IMR-90 (cell line): ENCODE data around the gene FRMD6. TPM values are rescaled to one million over a fixed set of nuclear protein-coding genes. Genes with fewer than 3 reads are reported as not detected.

Source experiments
- ATAC-seq: fragments of 200-7000 bp; cut with Tn5 transposase; 2 replicates; pipeline ENCODE4 v1.9.1; 2020; ENCODE audit warnings: low read depth, mild to moderate bottlenecking, moderate library complexity
- BruUV-seq: library from RNA; stranded (reverse); fragments of 400-500 nt; replicated peaks from 2 replicates; lab custom pipeline; 2021; lab: Mats Ljungman, UMichigan
- CTCF ChIA-PET: fragments of 300-600 bp; formaldehyde crosslinking; extraction: SDS; loops from one replicate; lab custom pipeline; 2021; ENCODE audit warnings: antibody characterized with exemption; lab: Yijun Ruan, JAX
- POLR2A ChIA-PET: fragments of 300-600 bp; sonication (Branson Sonifier 250); formaldehyde crosslinking; loops from one replicate; lab custom pipeline; 2022; ENCODE audit warnings: antibody characterized with exemption; ENCODE audit not compliant: unreplicated experiment; lab: Charles Lee
- DNase-seq: peaks from one replicate; pipeline ENCODE4 v3.0.0; 2013
- H2AFZ ChIP-seq: replicated peaks from 2 replicates; pipeline ENCODE3; 2013; ENCODE audit warnings: low read length, mild to moderate bottlenecking; ENCODE audit not compliant: poor library complexity
- H2AK5ac ChIP-seq: 2 replicates; pipeline ENCODE4 v1.6.1; 2013; ENCODE audit warnings: low read depth, low read length, inconsistent platforms
- H2AK9ac ChIP-seq: replicated peaks from 2 replicates; pipeline ENCODE3; 2013; ENCODE audit warnings: mild to moderate bottlenecking, low read depth, low read length, moderate library complexity; ENCODE audit not compliant: poor library complexity
- H2BK120ac ChIP-seq: 2 replicates; pipeline ENCODE4 v1.6.1; 2013; ENCODE audit warnings: low read depth, low read length, inconsistent platforms
- H2BK15ac ChIP-seq: 3 replicates; pipeline ENCODE4 v1.6.1; 2013; ENCODE audit warnings: low read depth, low read length, inconsistent platforms
- H2BK20ac ChIP-seq: 2 replicates; pipeline ENCODE4 v1.6.1; 2013; ENCODE audit warnings: low read depth, mild to moderate bottlenecking, inconsistent platforms, low read length, moderate library complexity
- H2BK5ac ChIP-seq: 2 replicates; pipeline ENCODE4 v1.6.1; 2013; ENCODE audit warnings: mild to moderate bottlenecking, low read depth, low read length, inconsistent platforms; ENCODE audit not compliant: poor library complexity, severe bottlenecking
- H3K14ac ChIP-seq: replicated peaks from 2 replicates; pipeline ENCODE4 v1.6.1; 2013; ENCODE audit warnings: low read depth, low read length, inconsistent platforms
- H3K18ac ChIP-seq: 2 replicates; pipeline ENCODE4 v1.6.1; 2013; ENCODE audit warnings: low read depth, low read length, control low read depth
- H3K23ac ChIP-seq: 2 replicates; pipeline ENCODE4 v1.6.1; 2013; ENCODE audit warnings: low read depth, low read length, inconsistent platforms
- H3K27ac ChIP-seq: 2 replicates; pipeline ENCODE4 v1.5.1; 2013; ENCODE audit warnings: mild to moderate bottlenecking, control low read depth, low read length; ENCODE audit not compliant: insufficient read depth
- H3K27me3 ChIP-seq: 2 replicates; pipeline ENCODE4 v1.6.1; 2013; ENCODE audit warnings: low read length; ENCODE audit not compliant: control insufficient read depth, insufficient read depth
- H3K36me3 ChIP-seq: 2 replicates; pipeline ENCODE4 v1.6.1; 2013; ENCODE audit warnings: low read length, mixed read lengths; ENCODE audit not compliant: control insufficient read depth, insufficient read depth
- H3K4ac ChIP-seq: 2 replicates; pipeline ENCODE4 v1.6.1; 2013; ENCODE audit warnings: low read depth, low read length, inconsistent platforms
- H3K4me1 ChIP-seq: 2 replicates; pipeline ENCODE4 v1.6.1; 2013; ENCODE audit warnings: low read length, mixed read lengths; ENCODE audit not compliant: control insufficient read depth, insufficient read depth
- H3K4me2 ChIP-seq: 2 replicates; pipeline ENCODE4 v1.6.1; 2013; ENCODE audit warnings: low read depth, mild to moderate bottlenecking, control low read depth, low read length, moderate library complexity
- H3K4me3 ChIP-seq: 2 replicates; pipeline ENCODE4 v1.5.1; 2013; ENCODE audit warnings: low read depth, mild to moderate bottlenecking, control low read depth, low read length, moderate library complexity; ENCODE audit not compliant: insufficient read depth
- H3K56ac ChIP-seq: 2 replicates; pipeline ENCODE4 v1.6.1; 2013; ENCODE audit warnings: low read length, inconsistent platforms; ENCODE audit not compliant: insufficient read depth; ENCODE audit errors: extremely low read depth
- H3K79me1 ChIP-seq, 2 experiments: 2 replicates each; pipeline ENCODE4 v1.6.1; 2013; ENCODE audit warnings: low read length in 2 of 2, inconsistent platforms in 1 of 2, low read depth in 1 of 2
- H3K9ac ChIP-seq: 2 replicates; pipeline ENCODE4 v1.6.1; 2013; ENCODE audit warnings: low read depth, low read length, control low read depth
- H3K9me1 ChIP-seq: 2 replicates; pipeline ENCODE4 v1.6.1; 2013; ENCODE audit warnings: low read length, inconsistent platforms; ENCODE audit not compliant: insufficient read depth
- H3K9me3 ChIP-seq: 2 replicates; pipeline ENCODE4 v1.6.1; 2013; ENCODE audit warnings: low read length; ENCODE audit not compliant: control insufficient read depth, insufficient read depth
- H4K20me1 ChIP-seq: 2 replicates; pipeline ENCODE4 v1.6.1; 2013; ENCODE audit warnings: low read length, inconsistent platforms; ENCODE audit not compliant: insufficient read depth
- H4K5ac ChIP-seq: 2 replicates; pipeline ENCODE4 v1.6.1; 2013; ENCODE audit warnings: mild to moderate bottlenecking, low read depth, low read length, control low read depth
- H4K8ac ChIP-seq, 2 experiments: 2 replicates each; pipeline ENCODE4 v1.6.1; 2013; ENCODE audit warnings: low read depth in 2 of 2, low read length in 2 of 2, control low read depth in 1 of 2, inconsistent platforms in 1 of 2
- H4K91ac ChIP-seq: 2 replicates; pipeline ENCODE4 v1.6.1; 2013; ENCODE audit warnings: low read depth, low read length, inconsistent platforms; ENCODE audit not compliant: insufficient read depth
- BHLHE40 ChIP-seq: fragments of 150-350 bp; IDR thresholded peaks from 2 replicates; pipeline ENCODE4 v1.6.1; 2016; ENCODE audit warnings: mild to moderate bottlenecking, low read depth, low read length
- CEBPB ChIP-seq: IDR thresholded peaks from 2 replicates; pipeline ENCODE4 v1.6.1; 2012; ENCODE audit warnings: low read depth, low read length, improper control_type of control experiment
- CHD1 ChIP-seq: IDR thresholded peaks from 2 replicates; pipeline ENCODE4 v1.6.1; 2012; ENCODE audit warnings: low read depth, low read length, improper control_type of control experiment
- CTCF ChIP-seq: conservative IDR thresholded peaks from 2 replicates; pipeline ENCODE4 v1.5.1; 2012; ENCODE audit warnings: mild to moderate bottlenecking, low read depth, low read length, improper control_type of control experiment
- MAFK ChIP-seq: IDR thresholded peaks from 2 replicates; pipeline ENCODE4 v1.6.1; 2012; ENCODE audit warnings: low read depth, low read length, improper control_type of control experiment
- MAZ ChIP-seq: IDR thresholded peaks from 2 replicates; pipeline ENCODE4 v1.6.1; 2012; ENCODE audit warnings: low read depth, mild to moderate bottlenecking, low read length, improper control_type of control experiment, moderate library complexity, borderline replicate concordance
- MXI1 ChIP-seq: IDR thresholded peaks from 2 replicates; pipeline ENCODE4 v1.6.1; 2012; ENCODE audit warnings: low read depth, mild to moderate bottlenecking, low read length, moderate library complexity, borderline replicate concordance
- NFE2L2 ChIP-seq: fragments of 150-350 bp; IDR thresholded peaks from 2 replicates; pipeline ENCODE4 v1.6.1; 2016; ENCODE audit warnings: low read depth, mild to moderate bottlenecking, low read length
- POLR2A ChIP-seq: IDR thresholded peaks from 2 replicates; pipeline ENCODE4 v1.6.1; 2012; ENCODE audit warnings: mild to moderate bottlenecking, low read depth, low read length
- RCOR1 ChIP-seq: IDR thresholded peaks from 2 replicates; pipeline ENCODE4 v1.6.1; 2012; ENCODE audit warnings: mild to moderate bottlenecking, low read length, improper control_type of control experiment; ENCODE audit not compliant: insufficient replicate concordance
- RFX5 ChIP-seq: IDR thresholded peaks from 2 replicates; pipeline ENCODE4 v1.8.0; 2012; ENCODE audit warnings: low read depth, mild to moderate bottlenecking, low read length, moderate library complexity
- SMC3 ChIP-seq: fragments of 150-350 bp; IDR thresholded peaks from 2 replicates; pipeline ENCODE4 v1.6.1; 2016; ENCODE audit warnings: low read depth, mild to moderate bottlenecking, antibody characterized with exemption, low read length, moderate library complexity
- USF2 ChIP-seq: fragments of 150-350 bp; IDR thresholded peaks from 2 replicates; pipeline ENCODE4 v1.6.1; 2017; ENCODE audit warnings: mild to moderate bottlenecking, antibody characterized with exemption, low read length, low read depth
- WGBS, 2 experiments: methylation state at CpG; one replicate each; pipeline versions ENCODE4 v1.1.5 to v1.1.7; 2013; ENCODE audit warnings: missing lambda C conversion rate in 2 of 2; ENCODE audit not compliant: insufficient read length in 1 of 2; ENCODE audit errors: extremely low coverage in 2 of 2; 5-methylcytosine and 5-hydroxymethylcytosine counted together
- dilution Hi-C: fragments of 300-500 bp; cut with HindIII; formaldehyde crosslinking; loops from one replicate; pipeline ENCODE4 v1.14.3; 2018; ENCODE audit warnings: low sequenced_read_pairs; ENCODE audit not compliant: unreplicated experiment
- in situ Hi-C: fragments of 300-500 bp; cut with MboI; formaldehyde crosslinking; loops from 3 replicates; pipeline ENCODE4 v1.14.3; 2019; ENCODE audit warnings: low sequenced_read_pairs, inconsistent platforms, mixed read lengths
- intact Hi-C: fragments of 100-400 bp; cut with micrococcal nuclease; formaldehyde crosslinking; loops from 2 replicates; pipeline ENCODE4 v1.10.0; 2022
- polyA plus RNA-seq, 3 experiments: library from polyadenylated mRNA; depleted of rRNA; stranded (reverse); fragments of >200 nt; gene quantifications; 2 replicates each; pipeline ENCODE4 v1.2.3, GENCODE V29; 2012; ENCODE audit warnings: low replicate concordance in 1 of 3
- total RNA-seq: library from RNA; depleted of rRNA; stranded (reverse); fragments of >200 nt; gene quantifications from 2 replicates; pipeline ENCODE4 v1.2.3, GENCODE V29; 2012
- TF ChIP-seq, protein P1 (sequence below): fragments of 150-350 bp; IDR thresholded peaks from 2 replicates; pipeline ENCODE4 v1.6.1; 2016; ENCODE audit warnings: low read depth, mild to moderate bottlenecking, low read length, moderate library complexity, borderline replicate concordance

Gene FRMD6
- total and polyA plus RNA-seq, 2 of the 4 experiments (the other 2 are of a cell fraction) = 243 to 682 TPM

DNA sequence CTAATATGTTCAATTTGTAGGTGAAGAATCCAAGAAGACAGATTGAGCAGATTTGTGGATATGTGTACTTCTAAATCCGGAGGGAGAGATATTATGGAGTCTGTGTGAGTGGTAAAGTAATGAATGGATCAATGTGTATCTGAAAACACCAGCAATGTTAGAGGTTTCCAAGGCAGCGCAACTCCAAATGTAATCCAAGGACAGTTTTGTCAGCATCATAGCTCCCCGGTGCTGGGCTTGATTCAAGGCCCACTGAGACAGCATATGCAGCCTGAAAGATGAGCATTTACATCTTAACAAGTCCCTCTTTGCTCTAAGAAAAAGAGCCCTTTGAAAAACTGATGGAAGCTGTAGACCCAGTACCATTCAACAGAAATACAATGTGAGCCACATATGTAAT is 38.3 kb upstream of the FRMD6 start:
- Histone ChIP-seq H3K4me3 (no peak overlapping the region), H2AFZ (no peak overlapping the region), H3K79me1 (peaks cover 5 to 22% of the 10 kb centered on the region in 2 experiments), H2BK15ac (no peak overlapping the region), H3K9ac (no peak overlapping the region), H3K4me2 (no peak overlapping the region), H4K91ac (no peak overlapping the region), H3K4me1 (peaks cover 23% of the 10 kb centered on the region), H4K8ac (no peak overlapping the region), H4K20me1 (no peaks in the 10 kb centered on the region), H4K5ac (no peak overlapping the region), H3K56ac (no peak overlapping the region), H2BK120ac (no peak overlapping the region), H3K9me3 (no peaks in the 10 kb centered on the region), H3K18ac (no peak overlapping the region), H3K27me3 (no peaks in the 10 kb centered on the region), H3K4ac (no peak overlapping the region), H3K36me3 (no peaks in the 10 kb centered on the region), H2AK5ac (no peak overlapping the region), H2BK20ac (no peak overlapping the region), H3K23ac (no peak overlapping the region), H2BK5ac (no peak overlapping the region), H3K14ac (no peak overlapping the region), H2AK9ac (no peak overlapping the region), H3K27ac (no peak overlapping the region), H3K9me1 (peaks cover 19% of the 10 kb centered on the region)
- no peak for TF ChIP-seq USF2
- no peak for TF ChIP-seq CEBPB
- TF ChIP-seq, protein P1, sequence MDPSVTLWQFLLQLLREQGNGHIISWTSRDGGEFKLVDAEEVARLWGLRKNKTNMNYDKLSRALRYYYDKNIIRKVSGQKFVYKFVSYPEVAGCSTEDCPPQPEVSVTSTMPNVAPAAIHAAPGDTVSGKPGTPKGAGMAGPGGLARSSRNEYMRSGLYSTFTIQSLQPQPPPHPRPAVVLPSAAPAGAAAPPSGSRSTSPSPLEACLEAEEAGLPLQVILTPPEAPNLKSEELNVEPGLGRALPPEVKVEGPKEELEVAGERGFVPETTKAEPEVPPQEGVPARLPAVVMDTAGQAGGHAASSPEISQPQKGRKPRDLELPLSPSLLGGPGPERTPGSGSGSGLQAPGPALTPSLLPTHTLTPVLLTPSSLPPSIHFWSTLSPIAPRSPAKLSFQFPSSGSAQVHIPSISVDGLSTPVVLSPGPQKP = no peak
- no peak for TF ChIP-seq NFE2L2
- TF ChIP-seq CHD1 = no peak
- no peak for TF ChIP-seq CTCF
- TF ChIP-seq SMC3 = no peak
- TF ChIP-seq BHLHE40 = no peak
- no peak for TF ChIP-seq RCOR1
- no peak for TF ChIP-seq MAFK
- no peak for TF ChIP-seq POLR2A
- no peak for TF ChIP-seq MAZ
- TF ChIP-seq MXI1 = no peak
- no peak for TF ChIP-seq RFX5
- intact Hi-C loops (no loop called here), in situ Hi-C loops (no loop called here), dilution Hi-C loops (no loop called here)
- CTCF ChIA-PET = no interaction called here
- 80% methylated on average over 1 of the region's 3 CpGs; no CpG with 5 or more reads in 1 of the 2 experiments for WGBS, 2 experiments
- ATAC-seq = no peak
- no peak for DNase-seq
- BruUV-seq = no TSS peak
- POLR2A ChIA-PET = interaction anchor here (0.6 kb wide), 1 partner anchor 668 kb away, joined by 3 read pairs; no protein-coding TSS in a partner anchor
